ENCODE measurements around the gene ZNF883. TPM values are rescaled to one million over a fixed set of nuclear protein-coding genes. Genes with fewer than 3 reads are reported as not detected.

ZNF883 gene
- total RNA-seq, 6 experiments from 2014 or later, result 0.15 TPM; not detected in 5

DNA sequence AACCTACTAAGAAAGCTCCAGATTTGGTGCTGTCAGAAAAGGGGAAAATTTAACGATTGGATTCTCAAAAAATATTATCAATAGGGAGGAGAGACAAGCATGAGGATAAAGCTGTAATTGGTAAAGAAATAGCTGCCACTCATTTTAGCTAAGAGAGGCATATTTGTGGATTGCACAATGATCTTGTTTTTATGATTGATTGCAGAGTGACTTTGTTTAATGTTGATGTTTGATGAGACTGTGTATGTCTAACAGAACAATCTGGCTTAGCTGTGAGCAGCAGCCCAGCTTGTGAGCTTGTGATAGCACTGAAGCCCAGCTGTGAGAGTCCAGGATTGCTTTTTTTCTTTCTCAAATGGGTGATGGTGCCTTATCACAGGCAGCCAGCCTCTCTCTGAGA, 56.4 kb downstream of the ZNF883 start:
- Histone ChIP-seq H3K27me3 (no peaks in the 10 kb centered on the region), H3K4me3 (no peak overlapping the region), H3K27ac (no peak overlapping the region), H3K36me3 (no peaks in the 10 kb centered on the region), H3K9me3 (no peaks in the 10 kb centered on the region), H3K4me1 (no peaks in the 10 kb centered on the region)
- ATAC-seq (no peak), DNase-seq (no peak)
- WGBS (ENCODE audit: insufficient coverage, low coverage, low lambda C conversion rate, missing lambda C conversion rate), result 33% methylated on average over 1 of the region's 1 CpG
- intact Hi-C loops (cut with DNase I), result no loop called here
- TF ChIP-seq, protein P1, sequence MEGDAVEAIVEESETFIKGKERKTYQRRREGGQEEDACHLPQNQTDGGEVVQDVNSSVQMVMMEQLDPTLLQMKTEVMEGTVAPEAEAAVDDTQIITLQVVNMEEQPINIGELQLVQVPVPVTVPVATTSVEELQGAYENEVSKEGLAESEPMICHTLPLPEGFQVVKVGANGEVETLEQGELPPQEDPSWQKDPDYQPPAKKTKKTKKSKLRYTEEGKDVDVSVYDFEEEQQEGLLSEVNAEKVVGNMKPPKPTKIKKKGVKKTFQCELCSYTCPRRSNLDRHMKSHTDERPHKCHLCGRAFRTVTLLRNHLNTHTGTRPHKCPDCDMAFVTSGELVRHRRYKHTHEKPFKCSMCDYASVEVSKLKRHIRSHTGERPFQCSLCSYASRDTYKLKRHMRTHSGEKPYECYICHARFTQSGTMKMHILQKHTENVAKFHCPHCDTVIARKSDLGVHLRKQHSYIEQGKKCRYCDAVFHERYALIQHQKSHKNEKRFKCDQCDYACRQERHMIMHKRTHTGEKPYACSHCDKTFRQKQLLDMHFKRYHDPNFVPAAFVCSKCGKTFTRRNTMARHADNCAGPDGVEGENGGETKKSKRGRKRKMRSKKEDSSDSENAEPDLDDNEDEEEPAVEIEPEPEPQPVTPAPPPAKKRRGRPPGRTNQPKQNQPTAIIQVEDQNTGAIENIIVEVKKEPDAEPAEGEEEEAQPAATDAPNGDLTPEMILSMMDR (IDR thresholded peaks at IDR 0.05), result no peak
- no peak for TF ChIP-seq POLR2A (IDR thresholded peaks at IDR 0.05)

DNA sequence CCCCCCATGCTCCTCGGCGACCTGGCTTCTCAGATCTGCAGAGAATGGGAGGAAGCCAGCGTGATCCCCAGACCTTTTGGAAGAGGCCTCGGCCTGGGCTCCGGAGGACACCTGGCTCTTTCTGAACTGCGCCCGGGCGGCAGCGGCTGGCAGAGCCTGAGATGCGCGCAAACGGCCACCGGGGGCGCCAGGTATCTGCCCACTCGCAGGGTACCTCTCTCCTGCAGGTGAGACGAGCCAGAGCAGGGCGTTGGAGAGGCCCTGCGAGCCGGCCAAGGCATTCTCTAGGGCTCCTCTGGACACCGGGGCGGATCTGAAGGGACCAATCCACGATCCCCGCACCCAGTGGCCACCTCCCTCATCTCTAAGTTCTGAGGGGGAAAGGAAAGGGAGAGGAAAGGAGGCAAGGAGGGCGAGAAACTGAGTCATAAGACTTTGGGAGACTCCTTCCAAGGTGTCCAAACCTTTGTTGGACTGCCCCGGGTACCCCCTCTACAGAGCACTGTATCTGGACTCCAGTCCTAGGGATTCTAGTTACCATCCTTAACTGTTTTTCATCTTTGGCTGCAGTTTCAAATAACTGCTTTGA, 66.3 kb downstream of the ZNF883 start:
- no peaks in the 10 kb centered on the region for H3K27me3 ChIP-seq
- TF ChIP-seq, protein P1 (IDR thresholded peaks at IDR 0.05), result no peak
- TF ChIP-seq POLR2A (IDR thresholded peaks at IDR 0.05), result no peak
- 35% methylated on average over 8 of the region's 25 CpGs for WGBS (ENCODE audit: insufficient coverage, low coverage, low lambda C conversion rate, missing lambda C conversion rate)
- no peak for ATAC-seq
- intact Hi-C loops (cut with DNase I), result loop anchor here in 1 of 2 donors (10.0 kb wide), 1 partner anchor 149 kb away; no protein-coding TSS in a partner anchor
- H3K4me3 ChIP-seq, result no peak overlapping the region
- no peaks in the 10 kb centered on the region for H3K4me1 ChIP-seq
- no peaks in the 10 kb centered on the region for H3K36me3 ChIP-seq
- no peak for DNase-seq
- no peak overlapping the region for H3K27ac ChIP-seq
- H3K9me3 ChIP-seq, result no peaks in the 10 kb centered on the region

DNA sequence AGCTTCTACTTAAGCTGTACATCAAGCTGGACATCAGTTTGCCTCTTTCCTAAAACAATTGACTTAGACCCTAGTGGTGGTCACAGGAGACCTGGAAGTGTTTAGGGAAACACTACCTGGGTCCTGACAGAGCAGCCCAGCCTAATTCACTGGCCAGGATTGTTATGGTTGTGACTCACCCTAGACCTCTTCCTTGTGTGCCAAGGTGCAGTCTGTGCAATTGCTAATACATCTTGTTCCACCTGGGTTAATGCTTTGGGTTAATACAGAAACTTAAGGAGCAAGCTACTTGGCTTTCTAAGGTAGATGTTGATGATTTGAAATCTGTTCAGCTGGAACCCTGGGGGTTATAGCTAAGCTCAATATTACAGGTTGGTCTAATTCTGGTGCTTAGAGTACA, 72.6 kb downstream of the ZNF883 start:
- Histone ChIP-seq H3K36me3 (no peaks in the 10 kb centered on the region), H3K9me3 (no peaks in the 10 kb centered on the region), H3K4me3 (no peak overlapping the region), H3K4me1 (no peaks in the 10 kb centered on the region), H3K27me3 (no peaks in the 10 kb centered on the region), H3K27ac (no peak overlapping the region)
- TF ChIP-seq, protein P1 (IDR thresholded peaks at IDR 0.05), result no peak
- TF ChIP-seq POLR2A (IDR thresholded peaks at IDR 0.05), result no peak
- no peak for DNase-seq
- intact Hi-C loops (cut with DNase I), result loop anchor here in 1 of 2 donors (10.0 kb wide), 1 partner anchor 165 kb away; no protein-coding TSS in a partner anchor
- no peak for ATAC-seq

DNA sequence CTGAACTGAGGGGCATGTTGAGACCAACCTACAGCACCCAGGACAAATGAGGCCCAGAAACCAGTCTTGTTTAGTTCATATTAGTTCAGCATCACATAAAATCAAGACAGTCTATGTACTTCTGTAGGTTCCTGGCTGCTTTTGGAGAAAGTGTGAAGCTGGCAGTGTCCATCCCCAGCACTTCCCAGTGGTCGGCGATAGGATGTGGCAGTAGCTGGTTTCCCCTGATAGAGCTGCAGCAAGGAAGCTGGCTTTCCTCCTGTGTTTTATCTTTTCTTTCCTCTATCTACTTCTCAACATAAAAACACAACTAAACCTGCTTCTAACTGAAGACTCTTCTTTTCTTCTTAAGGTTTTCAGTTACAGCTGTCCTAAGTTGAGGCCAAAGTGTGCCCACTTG, 78.3 kb downstream of the ZNF883 start:
- WGBS (ENCODE audit: insufficient coverage, low coverage, low lambda C conversion rate, missing lambda C conversion rate), result 41% methylated on average over 2 of the region's 2 CpGs
- TF ChIP-seq, protein P1 (IDR thresholded peaks at IDR 0.05), result no peak
- TF ChIP-seq POLR2A (IDR thresholded peaks at IDR 0.05), result no peak
- no peak overlapping the region for H3K4me3 ChIP-seq
- H3K4me1 ChIP-seq, result no peaks in the 10 kb centered on the region
- no peak overlapping the region for H3K27ac ChIP-seq
- DNase-seq (no peak), ATAC-seq (no peak)
- no peaks in the 10 kb centered on the region for H3K9me3 ChIP-seq
- no peaks in the 10 kb centered on the region for H3K36me3 ChIP-seq
- intact Hi-C loops (cut with DNase I), result loop anchor here in 1 of 2 donors (10.0 kb wide), 1 partner anchor 171 kb away; no protein-coding TSS in a partner anchor
- H3K27me3 ChIP-seq, result no peaks in the 10 kb centered on the region

Data from right lobe of liver (tissue), 6 donors.